Measurements from ENCODE around the gene CDC123.
A peak's percentile ranks its signal among the peaks of the same experiment; 100 is the strongest.
"Not testable (repeated sequence)": the region's sequence is repeated elsewhere in the genome, so short reads cannot be mapped to it uniquely, and the experiment has no call there.

CDC123 gene

GRCh38 chr10:12195603-12196506 is at the start of gene CDC123, which contains the start of gene NUDT5:
Gene CDC123, plus strand, starts transcription at chr10:12196188. Its CDS starts 58 bp downstream, at chr10:12196246.
Gene NUDT5, minus strand, starts transcription at chr10:12195891. Its CDS starts 9,600 bp downstream, at chr10:12186291.
- DNase-seq (ENCODE audit: insufficient read length, low spot score) (peak; percentile 80), FAIRE-seq (peak; percentile 91)

- DNase-seq (ENCODE audit: insufficient read length, low spot score) (no peak), FAIRE-seq (no peak)
Measured at GRCh38 chr10:12150163-12150562, 45.8 kb upstream of the CDC123 start.

- FAIRE-seq (no peak), DNase-seq (ENCODE audit: insufficient read length, low spot score) (no peak)
Measured at GRCh38 chr10:12154516-12154915, 41.5 kb upstream of the CDC123 start.

GRCh38 chr10:12156367-12157123 is 39.4 kb upstream of the CDC123 start:
- DNase-seq (ENCODE audit: insufficient read length, low spot score), result no peak
- FAIRE-seq, result no peak

GRCh38 chr10:12158111-12158510 is 37.9 kb upstream of the CDC123 start:
- DNase-seq (ENCODE audit: insufficient read length, low spot score) (no peak), FAIRE-seq (no peak)

GRCh38 chr10:12160664-12161063 is 35.3 kb upstream of the CDC123 start:
- FAIRE-seq (no peak), DNase-seq (ENCODE audit: insufficient read length, low spot score) (no peak)

GRCh38 chr10:12162927-12163326 is 33.1 kb upstream of the CDC123 start:
- no peak for DNase-seq (ENCODE audit: insufficient read length, low spot score)
- FAIRE-seq, result no peak

- DNase-seq (ENCODE audit: insufficient read length, low spot score), result no peak
- FAIRE-seq, result no peak
Measured at GRCh38 chr10:12164085-12164484, 31.9 kb upstream of the CDC123 start.

- no peak for DNase-seq (ENCODE audit: insufficient read length, low spot score)
- FAIRE-seq, result no peak
Measured at GRCh38 chr10:12165036-12165435, 31.0 kb upstream of the CDC123 start.

GRCh38 chr10:12165999-12166775 is 29.8 kb upstream of the CDC123 start:
- DNase-seq (ENCODE audit: insufficient read length, low spot score) (no peak), FAIRE-seq (no peak)

- not testable (repeated sequence) for DNase-seq (ENCODE audit: insufficient read length, low spot score); FAIRE-seq
Measured at GRCh38 chr10:12171512-12171911, 24.5 kb upstream of the CDC123 start.

- DNase-seq (ENCODE audit: insufficient read length, low spot score) (no peak), FAIRE-seq (no peak)
Measured at GRCh38 chr10:12177642-12178041, 18.3 kb upstream of the CDC123 start.

- DNase-seq (ENCODE audit: insufficient read length, low spot score), result no peak
- FAIRE-seq, result peak; percentile 21
Measured at GRCh38 chr10:12179606-12180170, 16.3 kb upstream of the CDC123 start.

GRCh38 chr10:12180221-12180974 is 15.6 kb upstream of the CDC123 start:
- FAIRE-seq (no peak), DNase-seq (ENCODE audit: insufficient read length, low spot score) (no peak)

- DNase-seq (ENCODE audit: insufficient read length, low spot score), result no peak
- FAIRE-seq, result no peak
Measured at GRCh38 chr10:12181065-12181775, 14.8 kb upstream of the CDC123 start.

- DNase-seq (ENCODE audit: insufficient read length, low spot score), result no peak
- FAIRE-seq, result no peak
Measured at GRCh38 chr10:12184165-12184564, 11.8 kb upstream of the CDC123 start.

GRCh38 chr10:12186323-12186722 is 9.7 kb upstream of the CDC123 start:
- DNase-seq (ENCODE audit: insufficient read length, low spot score) (no peak), FAIRE-seq (no peak)

- FAIRE-seq (no peak), DNase-seq (ENCODE audit: insufficient read length, low spot score) (no peak)
Measured at GRCh38 chr10:12187321-12187905, 8.6 kb upstream of the CDC123 start.

- DNase-seq (ENCODE audit: insufficient read length, low spot score) (no peak), FAIRE-seq (no peak)
Measured at GRCh38 chr10:12188656-12189055, 7.3 kb upstream of the CDC123 start.

Data from GM19239 (cell line).